H9 (cell line): ENCODE measurements around the gene NFATC1. TPM values are rescaled to one million over a fixed set of nuclear protein-coding genes. Genes with fewer than 3 reads are reported as not detected.

Experiments used
- DNase-seq: peaks from one replicate; pipeline ENCODE4 v3.0.0-alpha.2; 2017
- H2AFZ ChIP-seq: one replicate; pipeline ENCODE4 v1.6.1; 2013; ENCODE audit warnings: mild to moderate bottlenecking, low read length, control low read depth, moderate library complexity
- H2AK5ac ChIP-seq: 2 replicates; pipeline ENCODE4 v1.6.1; 2013; ENCODE audit warnings: low read length, control low read depth, mixed read lengths; ENCODE audit not compliant: insufficient read length
- H2BK120ac ChIP-seq: one replicate; pipeline ENCODE4 v1.6.1; 2013; ENCODE audit warnings: low read depth, mild to moderate bottlenecking, low read length, control low read depth, inconsistent platforms; ENCODE audit not compliant: poor library complexity, severe bottlenecking
- H2BK12ac ChIP-seq: 2 replicates; pipeline ENCODE4 v1.6.1; 2013; ENCODE audit warnings: low read length, control low read depth, mixed read lengths, low read depth; ENCODE audit not compliant: insufficient read length
- H2BK15ac ChIP-seq: 2 replicates; pipeline ENCODE4 v1.6.1; 2013; ENCODE audit warnings: low read depth, low read length, control low read depth
- H2BK20ac ChIP-seq: one replicate; pipeline ENCODE4 v1.6.1; 2013; ENCODE audit warnings: low read depth, mild to moderate bottlenecking, low read length, control low read depth, inconsistent platforms; ENCODE audit not compliant: poor library complexity, severe bottlenecking
- H2BK5ac ChIP-seq: 2 replicates; pipeline ENCODE4 v1.6.1; 2013; ENCODE audit warnings: low read length, control low read depth, mixed read lengths; ENCODE audit not compliant: insufficient read length
- H3K14ac ChIP-seq: 2 replicates; pipeline ENCODE4 v1.6.1; 2013; ENCODE audit warnings: low read length, control low read depth; ENCODE audit not compliant: insufficient read depth
- H3K18ac ChIP-seq: 2 replicates; pipeline ENCODE4 v1.6.1; 2013; ENCODE audit warnings: low read depth, mild to moderate bottlenecking, mixed read lengths, low read length, control low read depth; ENCODE audit not compliant: insufficient read length
- H3K23ac ChIP-seq: 2 replicates; pipeline ENCODE4 v1.6.1; 2013; ENCODE audit warnings: low read length, control low read depth, mixed read lengths, low read depth; ENCODE audit not compliant: insufficient read length
- H3K23me2 ChIP-seq: 2 replicates; pipeline ENCODE4 v1.6.1; 2013; ENCODE audit warnings: low read depth, mild to moderate bottlenecking, mixed read lengths, low read length, control low read depth; ENCODE audit not compliant: insufficient read length, poor library complexity, severe bottlenecking
- H3K27ac ChIP-seq: 2 replicates; pipeline ENCODE4 v1.5.1; 2013; ENCODE audit warnings: low read length, control low read depth, mixed read lengths, low read depth; ENCODE audit not compliant: insufficient read length
- H3K27me3 ChIP-seq: 2 replicates; pipeline ENCODE4 v1.6.1; 2013; ENCODE audit warnings: low read length, control low read depth, inconsistent platforms; ENCODE audit not compliant: insufficient read depth
- H3K4ac ChIP-seq: 2 replicates; pipeline ENCODE4 v1.6.1; 2013; ENCODE audit warnings: low read depth, mild to moderate bottlenecking, control low read depth, inconsistent platforms, low read length, moderate library complexity
- H3K4me1 ChIP-seq: 2 replicates; pipeline ENCODE4 v1.6.1; 2013; ENCODE audit warnings: low read length, control low read depth, inconsistent platforms; ENCODE audit not compliant: insufficient read depth
- H3K4me2 ChIP-seq: 2 replicates; pipeline ENCODE4 v1.6.1; 2013; ENCODE audit warnings: low read length, control low read depth, mixed read lengths; ENCODE audit not compliant: insufficient read length, insufficient read depth
- H3K56ac ChIP-seq: 2 replicates; pipeline ENCODE4 v1.6.1; 2013; ENCODE audit warnings: low read depth, mild to moderate bottlenecking, mixed read lengths, low read length, control low read depth; ENCODE audit not compliant: insufficient read length
- H3K79me1 ChIP-seq: 2 replicates; pipeline ENCODE4 v1.6.1; 2013; ENCODE audit warnings: low read depth, mild to moderate bottlenecking, moderate library complexity, low read length, control low read depth, inconsistent platforms; ENCODE audit not compliant: insufficient read depth, poor library complexity, severe bottlenecking
- H3K79me2 ChIP-seq: 2 replicates; pipeline ENCODE4 v1.6.1; 2013; ENCODE audit warnings: low read length, control low read depth, inconsistent platforms; ENCODE audit not compliant: insufficient read depth
- H3K9ac ChIP-seq: 2 replicates; pipeline ENCODE4 v1.6.1; 2013; ENCODE audit warnings: low read length, control low read depth, mixed read lengths; ENCODE audit not compliant: insufficient read length; ENCODE audit errors: extremely low read depth
- H3K9me3 ChIP-seq: one replicate; pipeline ENCODE4 v1.6.1; 2013; ENCODE audit warnings: low read depth, low read length, inconsistent platforms; ENCODE audit not compliant: control insufficient read depth
- H3T11ph ChIP-seq: one replicate; pipeline ENCODE4 v1.6.1; 2013; ENCODE audit warnings: mild to moderate bottlenecking, low read length, control low read depth, inconsistent platforms
- H4K20me1 ChIP-seq: one replicate; pipeline ENCODE4 v1.6.1; 2013; ENCODE audit not compliant: control insufficient read depth, insufficient read length, insufficient read depth
- H4K5ac ChIP-seq: 2 replicates; pipeline ENCODE4 v1.6.1; 2013; ENCODE audit warnings: low read depth, mild to moderate bottlenecking, mixed read lengths, low read length, control low read depth; ENCODE audit not compliant: insufficient read length
- H4K8ac ChIP-seq: replicated peaks from 2 replicates; pipeline ENCODE4 v1.6.1; 2013; ENCODE audit warnings: low read length, control low read depth, mixed read lengths, low read depth; ENCODE audit not compliant: insufficient read length
- H4K91ac ChIP-seq: 2 replicates; pipeline ENCODE4 v1.6.1; 2013; ENCODE audit warnings: low read depth, mild to moderate bottlenecking, moderate library complexity, mixed read lengths, low read length, control low read depth; ENCODE audit not compliant: insufficient read length
- H3K27ac Mint-ChIP-seq, 3 experiments: 2 replicates in 2 of 3; 3 replicates in 1 of 3; pipeline ENCODE4 v1.8.0; 2020 to 2021; ENCODE audit warnings: mixed read lengths in 3 of 3, mild to moderate bottlenecking in 1 of 3, moderate library complexity in 1 of 3
- H3K27me3 Mint-ChIP-seq: 2 replicates; pipeline ENCODE4 v1.8.0; 2021; ENCODE audit warnings: low read depth, mild to moderate bottlenecking, moderate library complexity, mixed read lengths
- H3K36me3 Mint-ChIP-seq, 3 experiments: 2 replicates in 2 of 3; 3 replicates in 1 of 3; pipeline ENCODE4 v1.8.0; 2020 to 2021; ENCODE audit warnings: low read depth in 3 of 3, mixed read lengths in 3 of 3; ENCODE audit not compliant: insufficient read depth in 1 of 3
- H3K4me1 Mint-ChIP-seq, 2 experiments: 2 replicates each; pipeline ENCODE4 v1.8.0; 2020; ENCODE audit warnings: mixed read lengths in 2 of 2
- H3K4me3 Mint-ChIP-seq, 2 experiments: 2 replicates in 1 of 2; 3 replicates in 1 of 2; pipeline ENCODE4 v1.8.0; 2020 to 2021; ENCODE audit warnings: mild to moderate bottlenecking in 2 of 2, mixed read lengths in 2 of 2, moderate library complexity in 1 of 2
- H3K9me3 Mint-ChIP-seq, 2 experiments: 2 replicates in 1 of 2; 3 replicates in 1 of 2; pipeline ENCODE4 v1.8.0; 2020; ENCODE audit warnings: mild to moderate bottlenecking in 2 of 2, mixed read lengths in 2 of 2, moderate library complexity in 1 of 2
- WGBS: extraction: QIAGEN DNeasy Blood & Tissue Kit; methylation state at CpG from one replicate; pipeline ENCODE4 v1.1.7; 2013; ENCODE audit warnings: missing lambda C conversion rate, low lambda C conversion rate, mixed read lengths; ENCODE audit not compliant: insufficient read length; ENCODE audit errors: extremely low coverage; 5-methylcytosine and 5-hydroxymethylcytosine counted together
- total RNA-seq: library from RNA; stranded (reverse); gene quantifications from 2 replicates; pipeline ENCODE4 v1.2.1, GENCODE V29; 2021
- TF ChIP-seq, protein P1 (sequence below): fragments of 200-600 bp; sonication (generic); conservative IDR thresholded peaks from 3 replicates; pipeline ENCODE4 v1.8.0; 2021; ENCODE audit warnings: antibody characterized with exemption, mild to moderate bottlenecking

Gene NFATC1
- total RNA-seq, 1 experiment from 2014 or later = 5.5 TPM

DNA sequence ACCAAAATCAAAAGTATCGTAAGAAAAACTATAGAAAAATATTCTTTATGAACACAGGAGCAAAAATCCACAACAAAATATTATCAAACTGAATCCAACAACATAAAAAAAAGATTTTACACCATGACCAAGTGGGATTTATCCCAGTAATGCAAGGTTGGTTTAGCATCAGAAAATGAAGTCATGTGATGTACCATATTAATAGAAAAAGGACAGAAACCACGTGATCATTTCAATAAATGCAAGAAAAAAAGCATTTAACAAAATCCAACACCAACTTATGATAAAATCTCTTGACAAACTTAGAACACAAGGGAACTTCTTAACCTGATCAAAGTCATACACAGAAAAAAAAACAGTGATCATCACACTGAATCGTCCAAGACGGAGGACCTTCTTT is 105.3 kb downstream of the NFATC1 start:
- no peak overlapping the region for H3K27ac Mint-ChIP-seq
- Histone ChIP-seq H3K79me2 (no peaks in the 10 kb centered on the region), H3K18ac (no peak overlapping the region), H4K5ac (no peak overlapping the region), H3T11ph (no peak overlapping the region), H3K27ac (no peak overlapping the region), H4K8ac (no peak overlapping the region), H2BK20ac (no peak overlapping the region), H2BK120ac (no peak overlapping the region), H2BK15ac (no peak overlapping the region), H2AK5ac (no peak overlapping the region), H2BK12ac (no peak overlapping the region), H4K20me1 (no peaks in the 10 kb centered on the region), H3K9me3 (peaks cover 11% of the 10 kb centered on the region), H3K9ac (no peak overlapping the region), H3K23me2 (no peaks in the 10 kb centered on the region), H3K79me1 (no peaks in the 10 kb centered on the region), H3K56ac (no peak overlapping the region), H4K91ac (no peak overlapping the region), H2BK5ac (no peak overlapping the region), H3K4ac (no peak overlapping the region), H3K23ac (no peak overlapping the region), H3K4me2 (no peak overlapping the region), H3K27me3 (no peaks in the 10 kb centered on the region), H3K14ac (no peak overlapping the region), H3K4me1 (no peaks in the 10 kb centered on the region), H2AFZ (no peak overlapping the region)
- H3K4me1 Mint-ChIP-seq = no peaks in the 10 kb centered on the region
- no peak for DNase-seq
- peaks cover 5% of the 10 kb centered on the region for H3K27me3 Mint-ChIP-seq
- H3K4me3 Mint-ChIP-seq = no peak overlapping the region
- peaks cover 25 to 28% of the 10 kb centered on the region in 2 experiments for H3K9me3 Mint-ChIP-seq
- TF ChIP-seq, protein P1, sequence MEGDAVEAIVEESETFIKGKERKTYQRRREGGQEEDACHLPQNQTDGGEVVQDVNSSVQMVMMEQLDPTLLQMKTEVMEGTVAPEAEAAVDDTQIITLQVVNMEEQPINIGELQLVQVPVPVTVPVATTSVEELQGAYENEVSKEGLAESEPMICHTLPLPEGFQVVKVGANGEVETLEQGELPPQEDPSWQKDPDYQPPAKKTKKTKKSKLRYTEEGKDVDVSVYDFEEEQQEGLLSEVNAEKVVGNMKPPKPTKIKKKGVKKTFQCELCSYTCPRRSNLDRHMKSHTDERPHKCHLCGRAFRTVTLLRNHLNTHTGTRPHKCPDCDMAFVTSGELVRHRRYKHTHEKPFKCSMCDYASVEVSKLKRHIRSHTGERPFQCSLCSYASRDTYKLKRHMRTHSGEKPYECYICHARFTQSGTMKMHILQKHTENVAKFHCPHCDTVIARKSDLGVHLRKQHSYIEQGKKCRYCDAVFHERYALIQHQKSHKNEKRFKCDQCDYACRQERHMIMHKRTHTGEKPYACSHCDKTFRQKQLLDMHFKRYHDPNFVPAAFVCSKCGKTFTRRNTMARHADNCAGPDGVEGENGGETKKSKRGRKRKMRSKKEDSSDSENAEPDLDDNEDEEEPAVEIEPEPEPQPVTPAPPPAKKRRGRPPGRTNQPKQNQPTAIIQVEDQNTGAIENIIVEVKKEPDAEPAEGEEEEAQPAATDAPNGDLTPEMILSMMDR = no peak
- WGBS = no CpG with 5 or more reads among the region's 4 CpGs
- H3K36me3 Mint-ChIP-seq = peaks cover 3 to 9% (median 5%) of the 10 kb centered on the region in 3 experiments; a peak in 4 of 7 replicates
